ENCODE measurements around the gene LRRC39. TPM values are rescaled to one million over a fixed set of nuclear protein-coding genes. Genes with fewer than 3 reads are reported as not detected.

LRRC39 gene
- total RNA-seq, 1 experiment from 2014 or later, result not detected

- no TSS peak for BruUV-seq (replicated peaks)
These were observed 76.5 kb downstream of the LRRC39 start for GRCh38 chr1:100101564-100101963.

GRCh38 chr1:100100202-100100601 is 77.9 kb downstream of the LRRC39 start:
- H3K9me3 Mint-ChIP-seq (ENCODE audit: unreplicated experiment), result no peaks in the 10 kb centered on the region
- Histone ChIP-seq H3K4me1 (no peaks in the 10 kb centered on the region), H3K4me3 (ENCODE audit: low read depth, low read length) (no peak overlapping the region), H3K27me3 (replicated peaks; ENCODE audit: control insufficient read depth, insufficient read depth, low read length) (no peaks in the 10 kb centered on the region), H3K9me3 (no peaks in the 10 kb centered on the region), H3K36me3 (ENCODE audit: control insufficient read depth, insufficient read depth, low read length) (no peaks in the 10 kb centered on the region; the same call in 1 of the 2 replicates)
- intact Hi-C loops (cut with micrococcal nuclease; ENCODE audit: unreplicated experiment), result no loop called here
- ChIA-PET CTCF (no interaction called here), POLR2A (no interaction called here)
- DNase-seq, result no peak
- peaks cover 31% of the 10 kb centered on the region for H3K36me3 Mint-ChIP-seq (ENCODE audit: insufficient read depth, unreplicated experiment)
- no peaks in the 10 kb centered on the region for H3K27me3 Mint-ChIP-seq (ENCODE audit: insufficient read depth, unreplicated experiment)
- no peaks in the 10 kb centered on the region for H3K4me1 Mint-ChIP-seq (ENCODE audit: low read depth, unreplicated experiment)
- TF ChIP-seq CTCF (IDR thresholded peaks at IDR 0.05; ENCODE audit: insufficient read depth in 1 of 2, low read depth in 1 of 2, low read length in 1 of 2, severe bottlenecking in 1 of 2, unreplicated experiment in 1 of 2), result no peak
- H3K4me3 Mint-ChIP-seq (ENCODE audit: unreplicated experiment), result no peak overlapping the region
- H3K27ac Mint-ChIP-seq (ENCODE audit: unreplicated experiment), result no peak overlapping the region
- no TSS peak for BruUV-seq (replicated peaks)

More at GRCh38 chr1:100101564-100101963, 76.5 kb downstream of the LRRC39 start:
- Mint-ChIP-seq H3K9me3 (ENCODE audit: unreplicated experiment) (no peaks in the 10 kb centered on the region), H3K36me3 (ENCODE audit: insufficient read depth, unreplicated experiment) (peaks cover 31% of the 10 kb centered on the region), H3K4me3 (ENCODE audit: unreplicated experiment) (no peak overlapping the region), H3K27ac (ENCODE audit: unreplicated experiment) (no peak overlapping the region), H3K27me3 (ENCODE audit: insufficient read depth, unreplicated experiment) (no peaks in the 10 kb centered on the region), H3K4me1 (ENCODE audit: low read depth, unreplicated experiment) (no peaks in the 10 kb centered on the region)
- ChIA-PET POLR2A (no interaction called here), CTCF (no interaction called here)
- Histone ChIP-seq H3K36me3 (ENCODE audit: control insufficient read depth, insufficient read depth, low read length) (no peaks in the 10 kb centered on the region; the same call in 1 of the 2 replicates), H3K4me1 (no peaks in the 10 kb centered on the region), H3K27me3 (replicated peaks; ENCODE audit: control insufficient read depth, insufficient read depth, low read length) (no peaks in the 10 kb centered on the region), H3K9me3 (no peaks in the 10 kb centered on the region), H3K4me3 (ENCODE audit: low read depth, low read length) (no peak overlapping the region)
- DNase-seq, result no peak
- no peak for TF ChIP-seq CTCF (IDR thresholded peaks at IDR 0.05; ENCODE audit: insufficient read depth in 1 of 2, low read depth in 1 of 2, low read length in 1 of 2, severe bottlenecking in 1 of 2, unreplicated experiment in 1 of 2)
- intact Hi-C loops (cut with micrococcal nuclease; ENCODE audit: unreplicated experiment), result no loop called here

Other genes with a start within 250 kb of the LRRC39 start
- gene SLC35A3, start 208.3 kb downstream of the LRRC39 start, total RNA-seq (2022), result 16.9 and 17.4 TPM in 2 replicates
- gene SASS6, start 45.3 kb downstream of the LRRC39 start, total RNA-seq (2022), result 9.5 and 10.1 TPM in 2 replicates
- gene TRMT13, start 45.1 kb downstream of the LRRC39 start, total RNA-seq (2022), result 12.6 and 14.5 TPM in 2 replicates
- gene DBT, start 71.6 kb upstream of the LRRC39 start, total RNA-seq (2022), result 13.3 and 14.1 TPM in 2 replicates
- gene RTCA, start 88.0 kb upstream of the LRRC39 start, total RNA-seq (2022), result 27.4 and 31.4 TPM in 2 replicates
- gene CDC14A, start 174.2 kb upstream of the LRRC39 start, total RNA-seq (2022), result 7.3 and 7.4 TPM in 2 replicates